Activated CD8-positive, alpha-beta T cell treated with anti-CD3 and anti-CD28 coated beads, Interleukin-2, amount 10 ng/mL, durations not matched to agents 7 days and 5 days (primary cell): ENCODE results near the gene CLDN7. TPM values are rescaled to one million over a fixed set of nuclear protein-coding genes. Genes with fewer than 3 reads are reported as not detected.
"Not testable (repeated sequence)": the region's sequence is repeated elsewhere in the genome, so short reads cannot be mapped to it uniquely, and the experiment has no call there.

Experiments used
- ATAC-seq: fragments of 150-1000 bp; cut with Tn5 transposase; one replicate; pipeline ENCODE4 v1.10.0; 2021; ENCODE audit warnings: moderate library complexity
- CTCF ChIA-PET: fragments of 350-600 bp; sonication (Branson Sonifier 250); formaldehyde crosslinking; loops from one replicate; lab custom pipeline; 2021; ENCODE audit warnings: antibody characterized with exemption; lab: Charles Lee
- POLR2A ChIA-PET: fragments of 350-600 bp; sonication (Branson Sonifier 250); formaldehyde crosslinking; loops from one replicate; lab custom pipeline; 2021; ENCODE audit warnings: antibody characterized with exemption; lab: Charles Lee
- DNase-seq: peaks from one replicate; pipeline ENCODE4 v3.0.0-alpha.2; 2020
- H3K27ac Mint-ChIP-seq: one replicate; pipeline ENCODE4 v1.8.0; 2021; ENCODE audit warnings: mild to moderate bottlenecking, mixed read lengths
- H3K27me3 Mint-ChIP-seq: one replicate; pipeline ENCODE4 v1.8.0; 2021; ENCODE audit warnings: low read depth, mixed read lengths
- H3K36me3 Mint-ChIP-seq: one replicate; pipeline ENCODE4 v1.8.0; 2021; ENCODE audit warnings: low read depth, mixed read lengths
- H3K4me1 Mint-ChIP-seq: one replicate; pipeline ENCODE4 v1.8.0; 2021; ENCODE audit warnings: low read depth, mixed read lengths
- H3K4me3 Mint-ChIP-seq: one replicate; pipeline ENCODE4 v1.8.0; 2021; ENCODE audit warnings: mild to moderate bottlenecking, mixed read lengths
- H3K9me3 Mint-ChIP-seq: one replicate; pipeline ENCODE4 v1.8.0; 2022; ENCODE audit warnings: mixed read lengths; ENCODE audit not compliant: insufficient read depth
- total RNA-seq, 2 experiments: library from RNA; stranded (reverse); gene quantifications; one replicate each; pipeline ENCODE4 v1.2.3, GENCODE V29; 2021

The CLDN7 gene
- total RNA-seq, 2 experiments from 2014 or later = 1.1 to 1.3 TPM

DNA sequence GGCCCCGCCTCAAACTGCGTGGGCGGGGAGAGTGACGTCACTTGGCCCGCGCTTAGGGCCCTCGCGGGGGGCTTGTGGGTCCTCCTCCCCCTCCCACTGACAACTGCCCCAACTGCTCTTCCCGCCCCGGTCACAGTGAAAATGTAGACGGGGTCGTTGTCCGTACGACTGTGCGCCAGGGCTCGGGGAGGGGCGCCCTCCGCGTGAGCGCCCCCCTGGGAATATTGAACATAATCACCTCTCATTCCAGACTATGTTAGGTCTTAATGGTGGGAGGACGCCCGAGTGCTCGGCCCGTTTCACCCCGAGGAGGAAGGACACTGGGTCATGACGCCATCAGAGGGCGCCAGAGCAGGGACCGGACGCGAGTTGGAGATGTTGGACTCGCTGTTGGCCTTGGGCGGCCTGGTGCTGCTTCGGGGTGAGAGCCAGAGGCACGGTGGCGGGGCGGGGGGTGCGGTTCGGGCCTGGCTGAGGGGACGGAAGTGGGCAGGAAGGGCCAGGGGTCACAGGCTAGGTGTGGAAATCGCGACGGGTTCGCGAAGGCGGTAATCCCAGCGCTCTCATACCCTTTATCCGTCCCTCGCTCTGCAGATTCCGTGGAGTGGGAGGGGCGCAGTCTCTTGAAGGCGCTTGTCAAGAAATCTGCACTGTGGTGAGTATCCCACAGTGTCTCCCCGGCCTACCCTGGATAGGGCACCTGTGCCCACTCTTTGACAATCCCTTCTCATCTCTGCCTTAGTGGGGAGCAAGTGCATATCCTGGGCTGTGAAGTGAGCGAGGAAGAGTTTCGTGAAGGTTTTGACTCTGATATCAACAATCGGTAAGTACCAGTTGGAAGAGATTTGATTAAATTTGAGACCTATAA, 9.9 kb downstream of the CLDN7 start, which contains the start of gene ELP5:
Gene ELP5 (plus strand): TSS at position 40 of the 868 bp plus-strand sequence. CDS start 336 bp downstream, at position 376.
- DNase-seq = peak; percentile 94
- CTCF ChIA-PET = no interaction called here

DNA sequence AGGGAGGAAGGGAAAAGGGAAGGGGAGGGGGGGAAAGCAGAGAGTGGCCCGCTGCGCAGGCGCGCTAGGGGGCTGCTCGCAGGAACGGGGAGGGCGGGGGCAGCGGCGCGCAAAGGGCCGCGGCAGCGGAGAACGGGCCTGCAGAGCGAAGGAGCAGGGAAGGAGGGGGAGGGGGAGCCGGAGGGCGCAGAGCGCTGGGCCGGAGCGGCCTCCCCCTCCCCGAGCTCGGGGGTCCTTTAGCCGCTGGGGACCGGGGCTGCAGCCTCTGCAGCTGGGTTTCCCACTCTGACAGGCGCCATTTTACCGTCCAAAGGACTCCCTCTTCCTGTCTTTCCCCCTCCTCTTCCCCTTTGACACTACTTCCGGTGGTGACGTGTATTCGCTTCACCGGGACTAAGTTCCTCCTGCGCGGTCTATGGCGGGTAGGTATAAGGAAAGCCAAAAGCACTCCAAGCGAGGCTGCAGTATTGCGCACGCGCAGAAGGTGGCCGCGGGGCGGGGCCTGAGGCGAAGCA, 10.6 kb downstream of the CLDN7 start, which contains the start of gene CTDNEP1:
Gene CTDNEP1 (minus strand): TSS at position 74 of the 515 bp plus-strand sequence. CDS start 438 bp downstream, outside the sequence.
- H3K36me3 Mint-ChIP-seq = peaks cover 41% of the 10 kb centered on the region
- peak within 1 kb of the TSS; percentile 83 for H3K4me3 Mint-ChIP-seq
- ChIA-PET POLR2A (interaction anchor here (0.7 to 2.0 kb wide), 4 partner anchors 9 to 183 kb away, joined by 3 to 15 read pairs (median 4); partner anchors contain the start of genes ACADVL, DLG4, DVL2 and GABARAP), CTCF (interaction anchor here (0.6 to 1.6 kb wide), 3 partner anchors 9 to 85 kb away, joined by 3 to 8 read pairs (median 4); partner anchors contain the start of gene GABARAP)
- peak within 1 kb of the TSS; percentile 100 for H3K27ac Mint-ChIP-seq
- no peaks in the 10 kb centered on the region for H3K9me3 Mint-ChIP-seq
- no peaks in the 10 kb centered on the region for H3K27me3 Mint-ChIP-seq
- DNase-seq (peak; percentile 99), ATAC-seq (peak; percentile 93)
- H3K4me1 Mint-ChIP-seq = peaks cover 52% of the 10 kb centered on the region

More for the DNA sequence above, 9.9 kb downstream of the CLDN7 start, which contains the start of gene ELP5:
- H3K36me3 Mint-ChIP-seq = peaks cover 39% of the 10 kb centered on the region
- peak within 1 kb of the TSS; percentile 100 for H3K27ac Mint-ChIP-seq
- peak within 1 kb of the TSS; percentile 83 for H3K4me3 Mint-ChIP-seq
- ATAC-seq = peak; percentile 76
- no peaks in the 10 kb centered on the region for H3K27me3 Mint-ChIP-seq
- H3K4me1 Mint-ChIP-seq = peaks cover 49% of the 10 kb centered on the region
- POLR2A ChIA-PET = interaction anchor here (1.0 to 2.0 kb wide), 2 partner anchors 10 to 32 kb away, joined by 6 to 15 read pairs; partner anchors contain the start of genes ACADVL, DLG4 and GABARAP
- no peaks in the 10 kb centered on the region for H3K9me3 Mint-ChIP-seq

GRCh38 chr17:7250695-7251627, 11.3 kb downstream of the CLDN7 start:
- Mint-ChIP-seq H3K27ac (peak overlapping the region; percentile 100), H3K27me3 (no peaks in the 10 kb centered on the region), H3K9me3 (no peaks in the 10 kb centered on the region), H3K4me3 (peak overlapping the region; percentile 83), H3K4me1 (peaks cover 50% of the 10 kb centered on the region), H3K36me3 (peaks cover 44% of the 10 kb centered on the region)
- ATAC-seq (peak; percentile 4), DNase-seq (peak; percentile 42)
- CTCF ChIA-PET = interaction anchor here (0.6 to 1.6 kb wide), 6 partner anchors 8 to 86 kb away, joined by 3 to 8 read pairs (median 4); partner anchors contain the start of genes GABARAP and PHF23
- POLR2A ChIA-PET = interaction anchor here (0.7 to 2.0 kb wide), 5 partner anchors 9 to 184 kb away, joined by 3 to 15 read pairs (median 3); partner anchors contain the start of genes ACADVL, DLG4, DVL2 and GABARAP

DNA sequence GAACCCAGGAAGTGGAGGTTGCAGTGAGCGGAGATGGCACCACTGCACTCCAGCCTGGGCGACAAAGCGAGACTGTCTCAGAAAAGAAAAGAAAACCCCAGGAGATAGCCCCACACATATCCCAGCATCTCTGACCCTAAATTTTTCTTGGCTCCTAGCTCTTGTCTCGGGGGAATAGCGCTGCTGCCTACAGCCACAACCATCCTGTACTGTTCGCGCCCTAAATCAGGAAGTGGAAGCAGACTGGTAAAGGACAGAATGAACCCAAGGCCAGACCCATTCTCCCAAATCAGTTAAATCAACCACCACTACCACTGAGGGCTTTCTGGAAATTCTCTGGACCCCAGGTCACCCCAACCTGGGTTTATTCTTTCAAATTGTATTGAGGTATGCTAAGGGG, 12.4 kb downstream of the CLDN7 start:
- POLR2A ChIA-PET = interaction anchor here (0.7 kb wide), 1 partner anchor 134 kb away, joined by 3 read pairs; no protein-coding TSS in a partner anchor
- no peak for DNase-seq

DNA sequence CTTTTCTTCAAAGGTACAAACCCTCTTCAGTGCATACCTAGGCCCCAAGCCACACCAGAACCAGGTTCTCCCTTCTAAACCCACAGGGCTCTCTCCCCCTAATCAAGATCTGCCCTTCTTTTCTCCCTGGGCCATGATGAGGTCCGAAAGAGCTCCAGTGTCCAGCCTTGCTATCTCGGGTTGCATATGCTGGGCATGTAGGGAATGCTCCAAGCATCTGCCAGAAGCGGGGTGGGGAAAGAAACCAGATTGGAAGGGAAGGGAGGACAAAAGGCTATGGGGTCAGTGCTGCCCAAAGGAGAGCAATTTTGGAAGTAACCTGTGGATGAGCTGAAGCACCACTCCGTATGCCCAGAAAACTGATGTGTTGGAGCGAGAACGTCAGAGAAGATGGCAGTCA, 13.1 kb downstream of the CLDN7 start:
- no peaks in the 10 kb centered on the region for H3K27me3 Mint-ChIP-seq
- H3K27ac Mint-ChIP-seq = peak overlapping the region; percentile 47
- POLR2A ChIA-PET = interaction anchor here (0.7 kb wide), 1 partner anchor 135 kb away, joined by 3 read pairs; no protein-coding TSS in a partner anchor
- DNase-seq = no peak
- peak overlapping the region; percentile 83 for H3K4me3 Mint-ChIP-seq
- H3K4me1 Mint-ChIP-seq = peaks cover 44% of the 10 kb centered on the region
- no peak for ATAC-seq
- CTCF ChIA-PET = no interaction called here
- H3K9me3 Mint-ChIP-seq = no peaks in the 10 kb centered on the region
- H3K36me3 Mint-ChIP-seq = peaks cover 46% of the 10 kb centered on the region

More for the DNA sequence above, 12.4 kb downstream of the CLDN7 start:
- H3K27me3 Mint-ChIP-seq = no peaks in the 10 kb centered on the region
- ATAC-seq = no peak
- H3K9me3 Mint-ChIP-seq = no peaks in the 10 kb centered on the region
- H3K27ac Mint-ChIP-seq = peak overlapping the region; percentile 90
- CTCF ChIA-PET = interaction anchor here (1.0 to 1.2 kb wide), 2 partner anchors 10 to 46 kb away, joined by 3 to 6 read pairs; partner anchors contain the start of gene PHF23
- H3K36me3 Mint-ChIP-seq = peaks cover 45% of the 10 kb centered on the region
- H3K4me1 Mint-ChIP-seq = peaks cover 50% of the 10 kb centered on the region
- peak overlapping the region; percentile 83 for H3K4me3 Mint-ChIP-seq

DNA sequence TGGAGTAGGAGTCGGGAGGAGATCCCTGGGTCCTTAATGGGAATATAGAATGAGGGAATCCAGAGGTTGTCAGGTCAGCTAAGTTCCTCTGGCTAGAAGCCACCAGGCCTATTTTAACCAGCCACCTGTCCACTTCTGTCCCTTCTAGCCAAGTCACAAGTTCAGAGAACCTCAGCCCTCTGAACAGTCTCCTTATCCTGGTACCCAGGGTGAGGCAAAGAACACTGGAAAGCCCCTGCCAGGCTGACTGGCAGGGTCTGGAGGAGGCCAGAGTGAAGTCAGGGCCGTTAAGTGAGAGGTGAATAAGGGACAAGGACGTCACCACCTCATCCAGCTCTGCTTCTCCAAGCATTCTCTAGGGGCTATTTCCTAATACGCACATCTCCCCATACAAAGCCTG, 13.5 kb downstream of the CLDN7 start:
- peaks cover 45% of the 10 kb centered on the region for H3K36me3 Mint-ChIP-seq
- no peak overlapping the region for H3K27ac Mint-ChIP-seq
- CTCF ChIA-PET = no interaction called here
- POLR2A ChIA-PET = interaction anchor here (0.5 kb wide), 1 partner anchor 303 kb away, joined by 3 read pairs; no protein-coding TSS in a partner anchor
- H3K4me3 Mint-ChIP-seq = no peak overlapping the region
- ATAC-seq = no peak
- peaks cover 40% of the 10 kb centered on the region for H3K4me1 Mint-ChIP-seq
- DNase-seq = no peak
- H3K27me3 Mint-ChIP-seq = no peaks in the 10 kb centered on the region
- no peaks in the 10 kb centered on the region for H3K9me3 Mint-ChIP-seq

GRCh38 chr17:7246779-7247178, 15.5 kb downstream of the CLDN7 start:
- no peak overlapping the region for H3K4me3 Mint-ChIP-seq
- ATAC-seq (no peak), DNase-seq (no peak)
- H3K27me3 Mint-ChIP-seq = no peaks in the 10 kb centered on the region
- H3K9me3 Mint-ChIP-seq = no peaks in the 10 kb centered on the region
- ChIA-PET POLR2A (no interaction called here), CTCF (no interaction called here)
- peak overlapping the region; percentile 61 for H3K27ac Mint-ChIP-seq
- H3K4me1 Mint-ChIP-seq = peaks cover 41% of the 10 kb centered on the region
- peaks cover 53% of the 10 kb centered on the region for H3K36me3 Mint-ChIP-seq

GRCh38 chr17:7243838-7244237, 18.4 kb downstream of the CLDN7 start:
- H3K27me3 Mint-ChIP-seq, ATAC-seq, DNase-seq, H3K4me3 Mint-ChIP-seq, H3K9me3 Mint-ChIP-seq, H3K27ac Mint-ChIP-seq: not testable (repeated sequence)
- H3K4me1 Mint-ChIP-seq = peaks cover 46% of the 10 kb centered on the region
- POLR2A ChIA-PET = interaction anchor here (0.6 to 1.6 kb wide), 4 partner anchors 17 to 340 kb away, joined by 3 to 5 read pairs (median 3); partner anchors contain the start of gene MPDU1
- CTCF ChIA-PET = interaction anchor here (1.1 to 1.6 kb wide), 3 partner anchors 22 to 317 kb away, joined by 3 to 5 read pairs (median 3); partner anchors contain the start of genes ACADVL and DLG4
- peaks cover 56% of the 10 kb centered on the region for H3K36me3 Mint-ChIP-seq

DNA sequence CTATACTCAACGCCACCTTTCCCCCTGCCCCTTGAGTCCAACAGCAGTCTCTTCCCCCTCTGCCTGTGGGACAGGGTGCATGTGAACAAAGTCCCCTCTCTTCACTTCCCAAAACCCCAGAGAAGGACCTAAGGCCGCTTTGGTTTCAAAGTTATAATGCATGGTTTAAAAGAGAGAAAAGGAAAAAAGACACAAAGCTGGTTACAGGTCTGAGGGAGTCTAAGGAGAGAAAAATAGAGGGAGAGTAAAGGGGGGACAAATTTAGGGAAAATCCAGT, 18.9 kb downstream of the CLDN7 start:
- CTCF ChIA-PET = interaction anchor here (1.1 to 1.6 kb wide), 4 partner anchors 8 to 317 kb away, joined by 3 to 8 read pairs (median 4); partner anchors contain the start of genes ACADVL, CTDNEP1 and DLG4
- Mint-ChIP-seq H3K4me3 (peak overlapping the region; percentile 98), H3K9me3 (no peaks in the 10 kb centered on the region), H3K4me1 (peaks cover 41% of the 10 kb centered on the region), H3K27me3 (no peaks in the 10 kb centered on the region), H3K36me3 (peaks cover 55% of the 10 kb centered on the region), H3K27ac (peak overlapping the region; percentile 81)
- POLR2A ChIA-PET = interaction anchor here (0.6 to 2.5 kb wide), 8 partner anchors 8 to 1769 kb away, joined by 3 to 15 read pairs (median 4); partner anchors contain the start of genes ACADVL, CTDNEP1, DLG4 and ELP5
- no peak for DNase-seq
- no peak for ATAC-seq

GRCh38 chr17:7242717-7243452, 19.4 kb downstream of the CLDN7 start:
- Mint-ChIP-seq H3K27ac (peak overlapping the region; percentile 93), H3K36me3 (peaks cover 55% of the 10 kb centered on the region), H3K4me1 (peaks cover 41% of the 10 kb centered on the region), H3K9me3 (no peaks in the 10 kb centered on the region), H3K27me3 (no peaks in the 10 kb centered on the region), H3K4me3 (peak overlapping the region; percentile 98)
- DNase-seq = peak; percentile 95
- ATAC-seq = peak; percentile 40
- CTCF ChIA-PET = interaction anchor here (0.7 to 1.6 kb wide), 9 partner anchors 8 to 318 kb away, joined by 3 to 8 read pairs (median 3); partner anchors contain the start of genes ACADVL, CTDNEP1 and DLG4
- POLR2A ChIA-PET = interaction anchor here (0.6 to 2.5 kb wide), 12 partner anchors 8 to 1769 kb away, joined by 3 to 15 read pairs (median 3); partner anchors contain the start of genes ACADVL, CTDNEP1, DLG4 and DVL2
